ENCODE results near the gene RAB8A. TPM values are rescaled to one million over a fixed set of nuclear protein-coding genes. Genes with fewer than 3 reads are reported as not detected.

Gene RAB8A
- total RNA-seq, 4 donors from 2014 or later = 22.3 to 102 (median 67.9) TPM

GRCh38 chr19:16136185-16136999, 24.7 kb downstream of the RAB8A start:
- H3K4me1 ChIP-seq = no peaks in the 10 kb centered on the region
- DNase-seq = no peak

GRCh38 chr19:16139752-16140151, 28.1 kb downstream of the RAB8A start:
- H3K27ac ChIP-seq = peak overlapping the region in 2 of 4 donors; percentile 35 to 82
- H3K36me3 ChIP-seq = no peaks in the 10 kb centered on the region
- H3K4me1 ChIP-seq = peaks cover 0 to 13% (median 10%) of the 10 kb centered on the region in 4 donors
- peak; percentile 68 for DNase-seq
- in situ Hi-C loops (cut with MboI; ENCODE audit: low pct_ligation_motif_present in 1 of 4, low pct_unique_long_range_greater_than_20kb in 1 of 4, low sequenced_read_pairs in 3 of 4) (no loop called here), intact Hi-C loops (cut with DNase I; ENCODE audit: low total_unique reads) (no loop called here)
- TF ChIP-seq CTCF (IDR thresholded peaks at IDR 0.05) = no peak
- no peak for TF ChIP-seq POLR2AphosphoS5 (IDR thresholded peaks at IDR 0.05)
- TF ChIP-seq EP300 (IDR thresholded peaks at IDR 0.05; ENCODE audit: low read depth) = no peak
- TF ChIP-seq POLR2A (IDR thresholded peaks at IDR 0.05) = no peak
- no peaks in the 10 kb centered on the region for H3K9me3 ChIP-seq
- H3K4me3 ChIP-seq = no peak overlapping the region
- H3K27me3 ChIP-seq = no peaks in the 10 kb centered on the region
- 60 to 68% methylated on average over 1 to 13 of the region's 13 CpGs for WGBS, 2 donors (ENCODE audit: low coverage in 1 of 2)

More at GRCh38 chr19:16136185-16136999, 24.7 kb downstream of the RAB8A start:
- H3K9me3 ChIP-seq = no peaks in the 10 kb centered on the region
- 52 to 60% methylated on average over 6 to 16 of the region's 16 CpGs for WGBS, 2 donors (ENCODE audit: low coverage in 1 of 2)
- intact Hi-C loops (cut with DNase I; ENCODE audit: low total_unique reads) (no loop called here), in situ Hi-C loops (cut with MboI; ENCODE audit: low pct_ligation_motif_present in 1 of 4, low pct_unique_long_range_greater_than_20kb in 1 of 4, low sequenced_read_pairs in 3 of 4) (no loop called here)
- no peaks in the 10 kb centered on the region for H3K27me3 ChIP-seq
- no peak overlapping the region for H3K4me3 ChIP-seq
- H3K27ac ChIP-seq = no peak overlapping the region
- peaks cover 0 to 18% (median 9%) of the 10 kb centered on the region in 4 donors for H3K36me3 ChIP-seq
- TF ChIP-seq POLR2A (IDR thresholded peaks at IDR 0.05) (no peak), CTCF (IDR thresholded peaks at IDR 0.05) (no peak), POLR2AphosphoS5 (IDR thresholded peaks at IDR 0.05) (no peak), EP300 (IDR thresholded peaks at IDR 0.05; ENCODE audit: low read depth) (no peak)

GRCh38 chr19:16141043-16141442, 29.4 kb downstream of the RAB8A start:
- in situ Hi-C loops (cut with MboI; ENCODE audit: low pct_ligation_motif_present in 1 of 4, low pct_unique_long_range_greater_than_20kb in 1 of 4, low sequenced_read_pairs in 3 of 4) = no loop called here
- TF ChIP-seq POLR2AphosphoS5 (IDR thresholded peaks at IDR 0.05) (no peak), EP300 (IDR thresholded peaks at IDR 0.05; ENCODE audit: low read depth) (no peak), POLR2A (IDR thresholded peaks at IDR 0.05) (no peak), CTCF (IDR thresholded peaks at IDR 0.05) (no peak)
- intact Hi-C loops (cut with DNase I; ENCODE audit: low total_unique reads) = no loop called here
- H3K36me3 ChIP-seq = no peaks in the 10 kb centered on the region
- no peaks in the 10 kb centered on the region for H3K9me3 ChIP-seq
- H3K4me3 ChIP-seq = no peak overlapping the region
- DNase-seq = peak; percentile 61
- peaks cover 0 to 13% (median 10%) of the 10 kb centered on the region in 4 donors for H3K4me1 ChIP-seq
- 50% methylated on average over 4 of the region's 4 CpGs; no CpG with 5 or more reads in 1 of the 2 donors for WGBS, 2 donors (ENCODE audit: low coverage in 1 of 2)
- H3K27ac ChIP-seq = peak overlapping the region in 3 of 4 donors; percentile 35 to 90 (median 82)
- no peaks in the 10 kb centered on the region for H3K27me3 ChIP-seq

- Histone ChIP-seq H3K27ac (peak overlapping the region; percentile 82 to 90 (median 85)), H3K9me3 (no peaks in the 10 kb centered on the region), H3K4me3 (no peak overlapping the region), H3K4me1 (peaks cover 0 to 13% (median 10%) of the 10 kb centered on the region in 4 donors), H3K27me3 (no peaks in the 10 kb centered on the region), H3K36me3 (no peaks in the 10 kb centered on the region)
- no peak for TF ChIP-seq CTCF (IDR thresholded peaks at IDR 0.05)
- intact Hi-C loops (cut with DNase I; ENCODE audit: low total_unique reads) = no loop called here
- 67 to 73% methylated on average over 7 to 9 of the region's 9 CpGs for WGBS, 2 donors (ENCODE audit: low coverage in 1 of 2)
- in situ Hi-C loops (cut with MboI; ENCODE audit: low pct_ligation_motif_present in 1 of 4, low pct_unique_long_range_greater_than_20kb in 1 of 4, low sequenced_read_pairs in 3 of 4) = no loop called here
- DNase-seq = no peak
Measured at GRCh38 chr19:16142032-16142580, 30.4 kb downstream of the RAB8A start.
